ENCODE data around the gene ADGRG1.

ADGRG1 gene

GRCh38 chr16:57660715-57661463 lies 32.5 kb downstream of the ADGRG1 start:
- no CpG with 5 or more reads among the region's 11 CpGs for WGBS, 2 donors (ENCODE audit: extremely low coverage in 2 of 2, insufficient read length in 2 of 2, insufficient replicate concordance in 1 of 2)
- H2BK12ac ChIP-seq (ENCODE audit: low read length): no peak overlapping the region

GRCh38 chr16:57661510-57661909 lies 33.1 kb downstream of the ADGRG1 start:
- Histone ChIP-seq H3K4me2 (ENCODE audit: insufficient read depth, low read length, poor library complexity, severe bottlenecking) (no peak overlapping the region), H3K4ac (ENCODE audit: low read length) (no peak overlapping the region), H2AK5ac (ENCODE audit: low read depth, low read length) (no peak overlapping the region), H2AFZ (ENCODE audit: low read length) (no peak overlapping the region), H2BK12ac (ENCODE audit: low read length) (no peak overlapping the region), H3K9ac (ENCODE audit: low read depth, low read length, poor library complexity) (no peak overlapping the region), H2BK15ac (ENCODE audit: low read length) (no peak overlapping the region), H3K18ac (ENCODE audit: low read length) (no peak overlapping the region), H3K14ac (ENCODE audit: low read length) (no peak overlapping the region), H3K4me1 (ENCODE audit: control insufficient read depth in 2 of 2, insufficient read depth in 1 of 2, low read depth in 1 of 2, low read length in 2 of 2) (no peaks in the 10 kb centered on the region), H3K27ac (replicated peaks; ENCODE audit: low read length) (no peak overlapping the region), H4K8ac (ENCODE audit: low read depth, low read length) (no peak overlapping the region), H3K9me3 (replicated peaks in 1 of 2; ENCODE audit: control insufficient read depth in 2 of 2, insufficient read depth in 1 of 2, low read depth in 1 of 2, low read length in 2 of 2) (no peaks in the 10 kb centered on the region), H3K27me3 (ENCODE audit: control insufficient read depth in 3 of 3, insufficient read depth in 3 of 3, low read depth in 1 of 3, low read length in 3 of 3) (no peaks in the 10 kb centered on the region), H3K36me3 (replicated peaks in 1 of 2; ENCODE audit: control insufficient read depth in 2 of 2, insufficient read depth in 2 of 2, low read length in 2 of 2) (peaks cover 54 to 78% of the 10 kb centered on the region in 2 donors), H3K79me1 (ENCODE audit: low read depth, low read length) (no peaks in the 10 kb centered on the region), H3K23ac (ENCODE audit: low read depth, low read length, poor library complexity) (peak overlapping the region; percentile 86), H2BK120ac (ENCODE audit: low read depth, low read length) (peak overlapping the region; percentile 37), H2BK5ac (ENCODE audit: low read length) (no peak overlapping the region), H3K4me3 (ENCODE audit: low read length in 2 of 2) (no peak overlapping the region), H4K91ac (ENCODE audit: low read depth, low read length, poor library complexity) (no peak overlapping the region)
- DNase-seq (ENCODE audit: low spot score): no peak
- no CpG with 5 or more reads among the region's 7 CpGs for WGBS, 2 donors (ENCODE audit: extremely low coverage in 2 of 2, insufficient read length in 2 of 2, insufficient replicate concordance in 1 of 2)

More at GRCh38 chr16:57660715-57661463, 32.5 kb downstream of the ADGRG1 start:
- Histone ChIP-seq H3K79me1 (ENCODE audit: low read depth, low read length) (no peaks in the 10 kb centered on the region), H4K91ac (ENCODE audit: low read depth, low read length, poor library complexity) (no peak overlapping the region), H3K4ac (ENCODE audit: low read length) (no peak overlapping the region), H3K4me3 (ENCODE audit: low read length in 2 of 2) (peak overlapping the region in 1 of 2 donors; percentile 35), H3K9ac (ENCODE audit: low read depth, low read length, poor library complexity) (no peak overlapping the region), H3K14ac (ENCODE audit: low read length) (no peak overlapping the region), H3K36me3 (replicated peaks in 1 of 2; ENCODE audit: control insufficient read depth in 2 of 2, insufficient read depth in 2 of 2, low read length in 2 of 2) (peaks cover 58 to 84% of the 10 kb centered on the region in 2 donors), H3K4me2 (ENCODE audit: insufficient read depth, low read length, poor library complexity, severe bottlenecking) (no peak overlapping the region), H4K8ac (ENCODE audit: low read depth, low read length) (no peak overlapping the region), H2BK5ac (ENCODE audit: low read length) (no peak overlapping the region), H3K27ac (replicated peaks; ENCODE audit: low read length) (no peak overlapping the region), H3K4me1 (ENCODE audit: control insufficient read depth in 2 of 2, insufficient read depth in 1 of 2, low read depth in 1 of 2, low read length in 2 of 2) (no peaks in the 10 kb centered on the region), H2AFZ (ENCODE audit: low read length) (no peak overlapping the region), H3K27me3 (ENCODE audit: control insufficient read depth in 3 of 3, insufficient read depth in 3 of 3, low read depth in 1 of 3, low read length in 3 of 3) (no peaks in the 10 kb centered on the region), H2AK5ac (ENCODE audit: low read depth, low read length) (no peak overlapping the region), H3K9me3 (replicated peaks in 1 of 2; ENCODE audit: control insufficient read depth in 2 of 2, insufficient read depth in 1 of 2, low read depth in 1 of 2, low read length in 2 of 2) (no peaks in the 10 kb centered on the region), H2BK15ac (ENCODE audit: low read length) (no peak overlapping the region), H3K23ac (ENCODE audit: low read depth, low read length, poor library complexity) (no peak overlapping the region), H3K18ac (ENCODE audit: low read length) (no peak overlapping the region), H2BK120ac (ENCODE audit: low read depth, low read length) (no peak overlapping the region)
- no peak for DNase-seq (ENCODE audit: low spot score)

GRCh38 chr16:57661936-57662906 lies 33.8 kb downstream of the ADGRG1 start:
- Histone ChIP-seq H3K4me3 (ENCODE audit: low read length in 2 of 2) (no peak overlapping the region), H2BK12ac (ENCODE audit: low read length) (no peak overlapping the region), H3K4me2 (ENCODE audit: insufficient read depth, low read length, poor library complexity, severe bottlenecking) (no peak overlapping the region), H3K23ac (ENCODE audit: low read depth, low read length, poor library complexity) (peak overlapping the region; percentile 86), H4K8ac (ENCODE audit: low read depth, low read length) (no peak overlapping the region), H2BK5ac (ENCODE audit: low read length) (no peak overlapping the region), H3K14ac (ENCODE audit: low read length) (no peak overlapping the region), H3K27ac (replicated peaks; ENCODE audit: low read length) (no peak overlapping the region), H2AFZ (ENCODE audit: low read length) (no peak overlapping the region), H2BK120ac (ENCODE audit: low read depth, low read length) (peak overlapping the region; percentile 37), H3K79me1 (ENCODE audit: low read depth, low read length) (no peaks in the 10 kb centered on the region), H3K9ac (ENCODE audit: low read depth, low read length, poor library complexity) (no peak overlapping the region), H2BK15ac (ENCODE audit: low read length) (no peak overlapping the region), H3K9me3 (replicated peaks in 1 of 2; ENCODE audit: control insufficient read depth in 2 of 2, insufficient read depth in 1 of 2, low read depth in 1 of 2, low read length in 2 of 2) (no peaks in the 10 kb centered on the region), H3K4me1 (ENCODE audit: control insufficient read depth in 2 of 2, insufficient read depth in 1 of 2, low read depth in 1 of 2, low read length in 2 of 2) (no peaks in the 10 kb centered on the region), H3K36me3 (replicated peaks in 1 of 2; ENCODE audit: control insufficient read depth in 2 of 2, insufficient read depth in 2 of 2, low read length in 2 of 2) (peaks cover 51 to 72% of the 10 kb centered on the region in 2 donors), H4K91ac (ENCODE audit: low read depth, low read length, poor library complexity) (no peak overlapping the region), H3K27me3 (ENCODE audit: control insufficient read depth in 3 of 3, insufficient read depth in 3 of 3, low read depth in 1 of 3, low read length in 3 of 3) (no peaks in the 10 kb centered on the region), H2AK5ac (ENCODE audit: low read depth, low read length) (no peak overlapping the region), H3K18ac (ENCODE audit: low read length) (no peak overlapping the region), H3K4ac (ENCODE audit: low read length) (no peak overlapping the region)
- no peak for DNase-seq (ENCODE audit: low spot score)
- WGBS, 2 donors (ENCODE audit: extremely low coverage in 2 of 2, insufficient read length in 2 of 2, insufficient replicate concordance in 1 of 2): no CpG with 5 or more reads among the region's 20 CpGs

- Histone ChIP-seq H3K4me3 (ENCODE audit: low read length in 2 of 2) (no peak overlapping the region), H2AK5ac (ENCODE audit: low read depth, low read length) (no peak overlapping the region), H4K8ac (ENCODE audit: low read depth, low read length) (no peak overlapping the region), H2BK5ac (ENCODE audit: low read length) (peak overlapping the region; percentile 59), H3K9me3 (replicated peaks in 1 of 2; ENCODE audit: control insufficient read depth in 2 of 2, insufficient read depth in 1 of 2, low read depth in 1 of 2, low read length in 2 of 2) (no peaks in the 10 kb centered on the region), H3K27ac (replicated peaks; ENCODE audit: low read length) (no peak overlapping the region), H3K4ac (ENCODE audit: low read length) (no peak overlapping the region), H3K79me1 (ENCODE audit: low read depth, low read length) (no peaks in the 10 kb centered on the region), H3K4me1 (ENCODE audit: control insufficient read depth in 2 of 2, insufficient read depth in 1 of 2, low read depth in 1 of 2, low read length in 2 of 2) (no peaks in the 10 kb centered on the region), H3K27me3 (ENCODE audit: control insufficient read depth in 3 of 3, insufficient read depth in 3 of 3, low read depth in 1 of 3, low read length in 3 of 3) (no peaks in the 10 kb centered on the region), H3K36me3 (replicated peaks in 1 of 2; ENCODE audit: control insufficient read depth in 2 of 2, insufficient read depth in 2 of 2, low read length in 2 of 2) (peaks cover 44 to 62% of the 10 kb centered on the region in 2 donors), H2BK120ac (ENCODE audit: low read depth, low read length) (no peak overlapping the region), H2BK15ac (ENCODE audit: low read length) (no peak overlapping the region), H3K14ac (ENCODE audit: low read length) (peak overlapping the region; percentile 15), H3K4me2 (ENCODE audit: insufficient read depth, low read length, poor library complexity, severe bottlenecking) (no peak overlapping the region), H3K23ac (ENCODE audit: low read depth, low read length, poor library complexity) (no peak overlapping the region), H4K91ac (ENCODE audit: low read depth, low read length, poor library complexity) (no peak overlapping the region), H2AFZ (ENCODE audit: low read length) (no peak overlapping the region), H3K18ac (ENCODE audit: low read length) (no peak overlapping the region), H3K9ac (ENCODE audit: low read depth, low read length, poor library complexity) (no peak overlapping the region), H2BK12ac (ENCODE audit: low read length) (no peak overlapping the region)
- DNase-seq (ENCODE audit: low spot score): no peak
- WGBS, 2 donors (ENCODE audit: extremely low coverage in 2 of 2, insufficient read length in 2 of 2, insufficient replicate concordance in 1 of 2): no CpG with 5 or more reads among the region's 21 CpGs
Observed at GRCh38 chr16:57663436-57663835, 35.0 kb downstream of the ADGRG1 start.

Measured in neuronal stem cell (in vitro differentiated cells).